Ureter (tissue), 1 donor: ENCODE data around the gene EIF4A2. TPM values are rescaled to one million over a fixed set of nuclear protein-coding genes. Genes with fewer than 3 reads are reported as not detected.
"Not testable (repeated sequence)": the region's sequence is repeated elsewhere in the genome, so short reads cannot be mapped to it uniquely, and the experiment has no call there.

Source experiments
- DNase-seq: peaks from one replicate; pipeline ENCODE4 v3.0.0-alpha.2; 2020; ENCODE audit warnings: low spot score
- total RNA-seq: library from RNA; stranded (reverse); gene quantifications from one replicate; pipeline ENCODE4 v1.2.4, GENCODE V29; 2023
- donor health status: DM: yes; HTN: yes; CAD: no.

EIF4A2 gene
- total RNA-seq, 1 donor from 2014 or later: 343 TPM

GRCh38 chr3:186818956-186819355 is 35.6 kb downstream of the EIF4A2 start:
- DNase-seq: no peak

GRCh38 chr3:186821429-186822387 is 38.3 kb downstream of the EIF4A2 start:
- DNase-seq: no peak

GRCh38 chr3:186822388-186822759 is 39.0 kb downstream of the EIF4A2 start:
- DNase-seq: not testable (repeated sequence)

- DNase-seq: no peak
Measured at GRCh38 chr3:186823386-186823785, 40.0 kb downstream of the EIF4A2 start.

GRCh38 chr3:186824430-186825139 is 41.2 kb downstream of the EIF4A2 start:
- DNase-seq: no peak

GRCh38 chr3:186825294-186825821 is 42.0 kb downstream of the EIF4A2 start:
- DNase-seq: no peak

- DNase-seq: no peak
Measured at GRCh38 chr3:186825872-186826409, 42.6 kb downstream of the EIF4A2 start.

GRCh38 chr3:186826410-186826975 is 43.1 kb downstream of the EIF4A2 start:
- DNase-seq: no peak

GRCh38 chr3:186826976-186827857 is 43.8 kb downstream of the EIF4A2 start:
- DNase-seq: peak; percentile 73

GRCh38 chr3:186828340-186828739 is 45.0 kb downstream of the EIF4A2 start:
- DNase-seq: no peak

GRCh38 chr3:186831798-186832197 is 48.4 kb downstream of the EIF4A2 start:
- DNase-seq: no peak

- DNase-seq: no peak
Measured at GRCh38 chr3:186832276-186832675, 48.9 kb downstream of the EIF4A2 start.

Other genes starting within 250 kb of the EIF4A2 start
- gene CRYGS, start 239.2 kb upstream of the EIF4A2 start, total RNA-seq: 3.4 TPM
- 12.0 TPM for gene TBCCD1, start 216.2 kb upstream of the EIF4A2 start, total RNA-seq
- 30.0 TPM for gene DNAJB11, start 212.9 kb upstream of the EIF4A2 start, total RNA-seq
- gene AHSG, start 170.5 kb upstream of the EIF4A2 start, total RNA-seq: not detected
- gene FETUB, start 143.2 kb upstream of the EIF4A2 start, total RNA-seq: not detected
- gene HRG, start 117.6 kb upstream of the EIF4A2 start, total RNA-seq: not detected
- gene KNG1, start 66.2 kb upstream of the EIF4A2 start, total RNA-seq: not detected
- gene RFC4, start 22.9 kb downstream of the EIF4A2 start, total RNA-seq: 9.8 TPM
- 0.60 TPM for gene ADIPOQ, start 59.1 kb downstream of the EIF4A2 start, total RNA-seq
- 46.0 TPM for gene ST6GAL1, start 146.9 kb downstream of the EIF4A2 start, total RNA-seq